Activated CD4-positive, alpha-beta memory T cell treated with anti-CD3 and anti-CD28 coated beads, Interleukin-2, amount 10 ng/mL, durations not matched to agents 7 days and 5 days (primary cell): Measurements from ENCODE around the gene AREG. TPM values are rescaled to one million over a fixed set of nuclear protein-coding genes. Genes with fewer than 3 reads are reported as not detected.

ENCODE experiments used
- CTCF ChIA-PET: fragments of 350-600 bp; sonication (Branson Sonifier 250); formaldehyde crosslinking; loops from one replicate; lab custom pipeline; 2021; ENCODE audit warnings: antibody characterized with exemption, inconsistent platforms; lab: Charles Lee
- POLR2A ChIA-PET: fragments of 350-600 bp; sonication (Branson Sonifier 250); formaldehyde crosslinking; loops from one replicate; lab custom pipeline; 2021; ENCODE audit warnings: antibody characterized with exemption; lab: Charles Lee
- DNase-seq: peaks from one replicate; pipeline ENCODE4 v3.0.0-alpha.2; 2020
- H3K27ac Mint-ChIP-seq: one replicate; pipeline ENCODE4 v1.8.0; 2021; ENCODE audit warnings: mild to moderate bottlenecking, mixed read lengths
- H3K27me3 Mint-ChIP-seq: one replicate; pipeline ENCODE4 v1.8.0; 2021; ENCODE audit warnings: mixed read lengths
- H3K36me3 Mint-ChIP-seq: one replicate; pipeline ENCODE4 v1.8.0; 2021; ENCODE audit warnings: low read depth, mixed read lengths
- H3K4me1 Mint-ChIP-seq: one replicate; pipeline ENCODE4 v1.8.0; 2021; ENCODE audit warnings: mixed read lengths
- H3K4me3 Mint-ChIP-seq: one replicate; pipeline ENCODE4 v1.8.0; 2021; ENCODE audit warnings: mild to moderate bottlenecking, mixed read lengths
- H3K9me3 Mint-ChIP-seq: one replicate; pipeline ENCODE4 v1.8.0; 2021; ENCODE audit warnings: mixed read lengths
- total RNA-seq, 2 experiments: library from RNA; stranded (reverse); gene quantifications; one replicate each; pipeline ENCODE4 v1.2.3, GENCODE V29; 2021

The AREG gene
- total RNA-seq, 2 experiments from 2014 or later, result 0.25 to 0.90 TPM

DNA sequence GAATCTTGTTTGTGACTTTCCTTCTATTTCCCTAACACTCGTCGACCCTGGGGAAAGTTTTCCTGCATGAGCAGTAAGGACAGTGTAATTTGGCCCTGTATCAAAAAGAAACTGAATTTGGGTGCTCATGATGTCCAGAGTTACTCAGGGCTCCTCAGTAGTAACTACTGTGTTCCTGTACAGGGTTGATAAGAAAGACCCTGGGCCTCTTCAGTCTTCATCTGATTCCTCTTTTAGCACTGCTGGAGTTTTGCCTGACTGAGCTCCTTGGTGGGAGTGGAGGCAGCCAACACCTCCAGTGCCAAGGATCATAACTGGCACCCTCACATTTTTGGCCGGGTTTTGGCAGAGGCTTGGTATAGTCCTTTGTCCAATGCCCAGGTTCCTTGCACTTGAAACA lies 7.1 kb upstream of the AREG start:
- H3K27me3 Mint-ChIP-seq, result no peaks in the 10 kb centered on the region
- ChIA-PET POLR2A (no interaction called here), CTCF (no interaction called here)
- no peak overlapping the region for H3K4me3 Mint-ChIP-seq
- no peak overlapping the region for H3K27ac Mint-ChIP-seq
- no peaks in the 10 kb centered on the region for H3K4me1 Mint-ChIP-seq
- H3K36me3 Mint-ChIP-seq, result no peaks in the 10 kb centered on the region
- H3K9me3 Mint-ChIP-seq, result no peaks in the 10 kb centered on the region
- DNase-seq, result no peak

- DNase-seq, result no peak
- no peaks in the 10 kb centered on the region for H3K27me3 Mint-ChIP-seq
- no peaks in the 10 kb centered on the region for H3K4me1 Mint-ChIP-seq
- POLR2A ChIA-PET, result no interaction called here
- no peaks in the 10 kb centered on the region for H3K36me3 Mint-ChIP-seq
- H3K27ac Mint-ChIP-seq, result no peak overlapping the region
- no peak overlapping the region for H3K4me3 Mint-ChIP-seq
- CTCF ChIA-PET, result no interaction called here
- no peaks in the 10 kb centered on the region for H3K9me3 Mint-ChIP-seq
These were observed 6.3 kb upstream of the AREG start for GRCh38 chr4:74438661-74439060.

DNA sequence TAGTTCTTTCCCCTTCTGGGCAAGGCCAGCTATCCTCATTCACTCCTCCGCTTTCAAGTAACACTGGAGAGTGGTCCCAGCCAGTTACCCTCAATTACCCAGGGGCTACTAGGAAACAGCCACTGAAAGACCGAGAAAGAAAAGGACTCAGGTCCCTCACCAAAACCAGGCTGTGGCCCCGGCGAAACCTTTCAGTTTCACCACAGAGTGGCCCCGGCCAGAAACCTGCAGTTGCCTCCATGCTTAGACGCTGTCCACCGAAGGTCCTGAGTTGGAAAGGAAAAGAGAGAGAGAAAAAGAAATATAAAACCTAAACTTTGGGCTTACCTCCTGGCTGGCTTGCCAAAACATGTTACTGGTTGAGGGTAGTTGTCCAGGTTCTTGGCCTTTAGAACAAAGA lies 5.0 kb upstream of the AREG start:
- no peak overlapping the region for H3K27ac Mint-ChIP-seq
- ChIA-PET CTCF (no interaction called here), POLR2A (no interaction called here)
- H3K36me3 Mint-ChIP-seq, result no peaks in the 10 kb centered on the region
- no peak for DNase-seq
- no peaks in the 10 kb centered on the region for H3K27me3 Mint-ChIP-seq
- H3K4me1 Mint-ChIP-seq, result peaks cover 6% of the 10 kb centered on the region
- no peak overlapping the region for H3K4me3 Mint-ChIP-seq
- no peaks in the 10 kb centered on the region for H3K9me3 Mint-ChIP-seq

DNA sequence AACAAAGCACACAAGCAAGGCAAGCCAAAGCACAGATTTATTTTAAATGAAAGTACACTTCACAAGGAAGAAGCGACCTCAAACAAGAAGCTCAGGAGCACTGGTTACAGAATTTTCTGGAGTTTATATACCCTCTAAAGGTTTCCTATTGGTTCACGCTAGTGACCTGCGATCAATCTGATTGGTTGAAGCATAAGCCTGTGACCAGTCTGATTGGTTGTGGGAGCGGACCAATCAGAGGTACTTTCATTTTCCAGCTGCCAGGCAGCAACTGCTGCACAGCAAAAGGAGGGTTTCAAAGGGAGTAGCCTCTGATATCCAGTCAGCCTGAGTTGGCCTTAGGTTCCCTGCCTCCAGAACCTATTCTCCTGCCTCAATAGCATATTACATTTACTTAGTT lies 4.6 kb upstream of the AREG start:
- POLR2A ChIA-PET, result no interaction called here
- Mint-ChIP-seq H3K4me1 (peaks cover 9% of the 10 kb centered on the region), H3K36me3 (no peaks in the 10 kb centered on the region), H3K4me3 (no peak overlapping the region), H3K9me3 (no peaks in the 10 kb centered on the region), H3K27ac (no peak overlapping the region), H3K27me3 (no peaks in the 10 kb centered on the region)
- CTCF ChIA-PET, result no interaction called here
- DNase-seq, result no peak

DNA sequence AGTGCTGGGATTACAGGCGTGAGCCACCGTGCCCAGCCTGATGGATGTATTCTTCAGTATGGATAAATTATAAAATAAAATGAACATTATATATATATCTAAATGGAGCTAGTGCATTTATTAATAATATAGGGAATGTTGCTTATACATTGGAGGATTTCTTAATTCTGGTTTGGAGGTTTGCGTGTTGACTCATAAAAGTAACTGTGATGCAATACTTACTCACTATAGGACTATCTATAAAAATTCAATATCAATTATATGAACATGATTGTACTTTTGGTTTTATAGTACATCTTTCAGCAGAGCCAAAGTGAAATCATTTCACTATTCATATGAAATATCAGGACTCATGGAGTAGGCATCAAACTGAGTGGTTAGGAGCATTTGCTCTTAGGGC lies 3.2 kb upstream of the AREG start:
- no peak overlapping the region for H3K27ac Mint-ChIP-seq
- H3K36me3 Mint-ChIP-seq, result no peaks in the 10 kb centered on the region
- no peak overlapping the region for H3K4me3 Mint-ChIP-seq
- ChIA-PET POLR2A (no interaction called here), CTCF (no interaction called here)
- no peaks in the 10 kb centered on the region for H3K9me3 Mint-ChIP-seq
- no peaks in the 10 kb centered on the region for H3K27me3 Mint-ChIP-seq
- DNase-seq, result no peak
- peaks cover 13% of the 10 kb centered on the region for H3K4me1 Mint-ChIP-seq

DNA sequence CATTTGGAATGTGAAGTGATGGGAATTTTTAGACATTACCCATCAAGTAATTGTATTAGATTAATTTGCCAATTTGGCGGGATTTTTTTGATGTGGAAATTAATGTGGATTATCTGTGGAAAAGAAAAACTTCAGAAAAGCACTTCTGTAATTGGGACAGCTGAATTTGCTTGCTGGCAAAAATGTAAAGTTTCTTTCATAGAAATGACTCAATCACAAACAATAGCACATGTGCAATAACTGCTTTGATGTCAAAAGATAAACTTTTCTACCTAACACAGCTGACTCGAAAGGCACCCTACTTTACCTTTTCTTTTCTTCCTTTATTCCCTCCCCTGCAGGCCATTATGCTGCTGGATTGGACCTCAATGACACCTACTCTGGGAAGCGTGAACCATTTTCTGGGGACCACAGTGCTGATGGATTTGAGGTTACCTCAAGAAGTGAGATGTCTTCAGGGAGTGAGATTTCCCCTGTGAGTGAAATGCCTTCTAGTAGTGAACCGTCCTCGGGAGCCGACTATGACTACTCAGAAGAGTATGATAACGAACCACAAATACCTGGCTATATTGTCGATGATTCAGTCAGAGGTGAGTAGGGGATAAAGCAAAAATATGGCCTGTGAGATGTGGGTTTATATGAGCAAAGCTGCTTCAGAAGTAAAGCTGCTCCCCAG lies 1.4 kb downstream of the AREG start:
- H3K4me3 Mint-ChIP-seq, result no peak overlapping the region
- no peaks in the 10 kb centered on the region for H3K27me3 Mint-ChIP-seq
- H3K9me3 Mint-ChIP-seq, result no peaks in the 10 kb centered on the region
- CTCF ChIA-PET, result interaction anchor here (1.4 to 2.0 kb wide), 3 partner anchors 10 to 25 kb away, joined by 3 to 6 read pairs (median 4); no protein-coding TSS in a partner anchor
- peaks cover 13% of the 10 kb centered on the region for H3K4me1 Mint-ChIP-seq
- H3K36me3 Mint-ChIP-seq, result no peaks in the 10 kb centered on the region
- no peak overlapping the region for H3K27ac Mint-ChIP-seq
- POLR2A ChIA-PET, result interaction anchor here (3.2 kb wide), 1 partner anchor 48 kb away, joined by 11 read pairs; no protein-coding TSS in a partner anchor
- DNase-seq, result no peak

GRCh38 chr4:74446896-74447295 lies 2.0 kb downstream of the AREG start:
- no peaks in the 10 kb centered on the region for H3K27me3 Mint-ChIP-seq
- ChIA-PET POLR2A (interaction anchor here (3.2 kb wide), 1 partner anchor 49 kb away, joined by 11 read pairs; no protein-coding TSS in a partner anchor), CTCF (interaction anchor here (1.4 to 1.7 kb wide), 2 partner anchors 11 to 24 kb away, joined by 3 to 4 read pairs; no protein-coding TSS in a partner anchor)
- DNase-seq, result no peak
- no peaks in the 10 kb centered on the region for H3K9me3 Mint-ChIP-seq
- H3K4me1 Mint-ChIP-seq, result peaks cover 13% of the 10 kb centered on the region
- H3K36me3 Mint-ChIP-seq, result no peaks in the 10 kb centered on the region
- no peak overlapping the region for H3K4me3 Mint-ChIP-seq
- H3K27ac Mint-ChIP-seq, result no peak overlapping the region

DNA sequence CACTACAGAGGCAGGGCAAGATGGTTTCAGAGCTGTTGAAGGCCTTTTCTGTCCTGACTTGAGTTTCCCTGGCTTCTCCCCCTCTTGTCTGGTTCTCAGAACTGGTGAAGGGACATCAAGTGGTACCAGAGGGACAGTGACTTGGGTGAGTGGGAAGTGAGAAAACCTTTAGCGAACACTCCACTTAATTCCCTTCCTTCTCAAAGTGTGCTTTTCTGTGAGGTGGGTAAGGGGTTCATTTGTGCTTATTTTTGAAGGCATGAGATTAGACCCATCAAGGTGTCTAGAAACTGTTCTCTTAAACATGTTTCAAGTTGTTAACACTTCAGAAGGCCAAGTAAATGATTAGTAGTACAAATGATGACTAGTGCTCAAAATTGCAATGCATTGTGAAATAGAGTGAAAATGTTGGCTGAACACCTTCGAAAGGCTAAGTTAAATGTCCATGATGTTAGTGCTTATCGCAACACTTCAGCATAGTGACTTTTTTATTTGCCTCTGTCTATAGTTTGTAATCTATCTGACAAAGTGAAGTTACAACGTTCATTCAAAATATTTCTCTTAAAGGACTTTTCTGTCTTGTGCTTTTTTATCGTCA lies 2.8 kb downstream of the AREG start:
- POLR2A ChIA-PET, result no interaction called here

DNA sequence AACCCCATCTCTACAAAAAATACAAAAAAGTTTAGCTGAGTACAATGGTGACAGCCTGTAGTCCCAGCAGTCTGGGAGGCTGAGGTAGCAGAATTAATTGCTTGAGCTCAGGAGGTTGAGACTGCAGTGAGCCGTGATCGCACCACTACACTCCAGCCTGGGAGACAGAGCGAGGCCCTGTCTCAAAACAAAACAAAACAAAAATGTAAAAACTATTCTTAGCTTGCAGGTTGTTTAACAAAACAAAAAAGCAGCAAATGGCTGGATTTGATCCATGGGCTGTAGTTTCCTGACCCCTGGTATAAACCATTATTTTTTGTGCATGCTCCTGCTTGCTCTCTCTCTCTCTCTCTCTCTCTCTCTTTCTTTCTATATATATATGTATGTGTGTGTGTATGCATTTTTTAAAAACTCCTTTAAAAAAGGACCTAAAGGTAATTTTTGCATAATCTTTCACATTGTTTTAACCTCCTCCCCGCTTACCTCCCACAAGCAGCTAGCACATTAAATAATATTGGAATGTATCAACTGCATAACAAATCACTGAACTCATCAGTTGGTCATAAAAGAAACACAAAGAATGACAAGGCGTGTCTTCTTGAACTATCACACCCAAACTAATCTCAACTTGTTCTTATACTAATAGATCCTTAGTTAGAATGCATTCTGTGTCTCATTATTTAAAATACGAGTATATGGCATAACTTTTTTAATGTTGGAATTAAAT lies 4.8 kb downstream of the AREG start:
- ChIA-PET POLR2A (interaction anchor here (0.9 kb wide), 1 partner anchor 98 kb away, joined by 3 read pairs; no protein-coding TSS in a partner anchor), CTCF (no interaction called here)
- Mint-ChIP-seq H3K4me1 (peaks cover 8% of the 10 kb centered on the region), H3K27me3 (no peaks in the 10 kb centered on the region), H3K9me3 (no peaks in the 10 kb centered on the region), H3K4me3 (no peak overlapping the region), H3K27ac (no peak overlapping the region), H3K36me3 (no peaks in the 10 kb centered on the region)
- no peak for DNase-seq

More for the DNA sequence above, 2.8 kb downstream of the AREG start:
- no peak for DNase-seq
- H3K27ac Mint-ChIP-seq, result no peak overlapping the region
- no peak overlapping the region for H3K4me3 Mint-ChIP-seq
- CTCF ChIA-PET, result interaction anchor here (1.7 kb wide), 1 partner anchor 24 kb away, joined by 4 read pairs; no protein-coding TSS in a partner anchor
- no peaks in the 10 kb centered on the region for H3K9me3 Mint-ChIP-seq
- H3K27me3 Mint-ChIP-seq, result no peaks in the 10 kb centered on the region
- peaks cover 13% of the 10 kb centered on the region for H3K4me1 Mint-ChIP-seq
- H3K36me3 Mint-ChIP-seq, result no peaks in the 10 kb centered on the region

DNA sequence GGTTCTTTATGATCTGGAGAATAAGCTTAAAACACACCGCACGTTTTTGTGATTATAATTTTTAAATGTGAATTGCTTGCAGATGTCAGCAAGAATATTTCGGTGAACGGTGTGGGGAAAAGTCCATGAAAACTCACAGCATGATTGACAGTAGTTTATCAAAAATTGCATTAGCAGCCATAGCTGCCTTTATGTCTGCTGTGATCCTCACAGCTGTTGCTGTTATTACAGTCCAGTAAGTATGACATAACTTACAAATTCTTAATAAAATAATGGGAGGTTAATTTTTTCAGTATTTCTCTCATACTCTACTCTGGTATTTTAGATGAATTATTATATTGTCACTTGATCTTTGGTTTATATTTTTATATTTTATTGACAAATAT lies 5.4 kb downstream of the AREG start:
- ChIA-PET CTCF (no interaction called here), POLR2A (no interaction called here)
- Mint-ChIP-seq H3K27ac (no peak overlapping the region), H3K4me1 (peaks cover 5% of the 10 kb centered on the region), H3K4me3 (no peak overlapping the region), H3K27me3 (no peaks in the 10 kb centered on the region), H3K9me3 (no peaks in the 10 kb centered on the region), H3K36me3 (no peaks in the 10 kb centered on the region)
- no peak for DNase-seq

- Mint-ChIP-seq H3K9me3 (no peaks in the 10 kb centered on the region), H3K27ac (no peak overlapping the region), H3K36me3 (no peaks in the 10 kb centered on the region), H3K27me3 (no peaks in the 10 kb centered on the region), H3K4me3 (no peak overlapping the region), H3K4me1 (peaks cover 2% of the 10 kb centered on the region)
- no peak for DNase-seq
- CTCF ChIA-PET, result no interaction called here
- POLR2A ChIA-PET, result no interaction called here
These were observed 6.3 kb downstream of the AREG start for GRCh38 chr4:74451214-74451661.

DNA sequence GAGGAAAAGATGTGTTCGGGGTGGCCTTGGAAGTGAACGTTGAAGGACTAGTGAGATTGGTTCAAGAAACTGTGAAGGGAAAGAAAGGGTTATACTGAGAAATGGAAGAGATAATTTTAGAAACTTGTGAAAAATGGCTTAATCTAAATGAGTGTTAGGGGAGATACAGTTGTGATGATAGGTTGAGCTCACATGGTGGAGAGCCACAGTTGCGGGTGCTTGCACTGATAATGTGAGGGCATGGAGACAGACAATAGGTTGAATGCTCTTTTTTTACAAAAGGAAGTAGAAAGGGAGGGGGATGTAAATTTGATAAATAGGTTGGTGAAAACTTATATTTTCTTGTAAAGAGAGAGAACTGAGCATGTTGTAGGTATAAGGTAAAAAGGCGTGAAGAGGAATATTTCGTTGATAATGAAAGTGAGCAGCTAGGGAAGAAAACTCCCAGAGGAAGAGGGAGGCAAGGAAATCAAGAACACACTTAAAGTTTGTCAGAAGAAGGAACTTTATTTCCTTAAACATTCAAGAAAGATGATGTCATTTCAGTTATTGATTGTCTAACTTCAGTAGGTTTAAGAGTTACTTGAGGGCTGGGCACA lies 8.2 kb downstream of the AREG start:
- CTCF ChIA-PET, result interaction anchor here (0.7 kb wide), 1 partner anchor 80 kb away, joined by 6 read pairs; no protein-coding TSS in a partner anchor
- Mint-ChIP-seq H3K36me3 (no peaks in the 10 kb centered on the region), H3K27ac (no peak overlapping the region), H3K27me3 (no peaks in the 10 kb centered on the region), H3K9me3 (no peaks in the 10 kb centered on the region), H3K4me1 (no peaks in the 10 kb centered on the region), H3K4me3 (no peak overlapping the region)
- DNase-seq, result no peak
- POLR2A ChIA-PET, result no interaction called here
